SH-SY5Y (cell line): Measurements from ENCODE around the gene SLCO4C1.

Source experiments
- GATA2 ChIP-seq: IDR thresholded peaks from 2 replicates; pipeline ENCODE4 v1.6.1; 2011; ENCODE audit warnings: mild to moderate bottlenecking, low read depth, low read length
- GATA3 ChIP-seq: IDR thresholded peaks from 2 replicates; pipeline ENCODE4 v1.6.1; 2011; ENCODE audit warnings: low read depth, mild to moderate bottlenecking, low read length, moderate library complexity

GRCh38 chr5:102218159-102218558 is 77.9 kb downstream of the SLCO4C1 start:
- TF ChIP-seq GATA3 (no peak), GATA2 (no peak)
